ENCODE results near the gene PRMT3. TPM values are rescaled to one million over a fixed set of nuclear protein-coding genes. Genes with fewer than 3 reads are reported as not detected.

Gene PRMT3
- total and polyA plus RNA-seq, 12 donors = 7.6 to 23.4 (median 15.0) TPM

GRCh38 chr11:20497124-20497792 is 109.7 kb downstream of the PRMT3 start:
- H3K27ac ChIP-seq = no peak overlapping the region
- TF ChIP-seq CTCF (IDR thresholded peaks at IDR 0.05) (no peak), POLR2A (IDR thresholded peaks at IDR 0.05) (no peak)
- H3K4me1 ChIP-seq (replicated peaks in 1 of 2) = no peaks in the 10 kb centered on the region
- no peaks in the 10 kb centered on the region for H3K36me3 ChIP-seq (replicated peaks in 1 of 2)
- intact Hi-C loops (cut with DNase I) = no loop called here
- no peak for DNase-seq
- H3K4me3 ChIP-seq = no peak overlapping the region
- no peaks in the 10 kb centered on the region for H3K9me3 ChIP-seq (replicated peaks in 1 of 3)
- no peaks in the 10 kb centered on the region for H3K27me3 ChIP-seq
- WGBS, 4 donors = 90 to 91% (median 91%) methylated on average over 5 of the region's 5 CpGs

- Histone ChIP-seq H3K27me3 (no peaks in the 10 kb centered on the region), H3K4me1 (replicated peaks in 1 of 2) (no peaks in the 10 kb centered on the region), H3K4me3 (no peak overlapping the region), H3K9me3 (replicated peaks in 1 of 3) (no peaks in the 10 kb centered on the region), H3K27ac (no peak overlapping the region), H3K36me3 (replicated peaks in 1 of 2) (no peaks in the 10 kb centered on the region)
- intact Hi-C loops (cut with DNase I) = no loop called here
- no peak for DNase-seq
- TF ChIP-seq CTCF (IDR thresholded peaks at IDR 0.05) = no peak
- TF ChIP-seq POLR2A (IDR thresholded peaks at IDR 0.05) = no peak
Measured at GRCh38 chr11:20501252-20501651, 113.7 kb downstream of the PRMT3 start.

GRCh38 chr11:20501971-20502370 is 114.5 kb downstream of the PRMT3 start:
- 84 to 89% (median 86%) methylated on average over 4 of the region's 4 CpGs for WGBS, 4 donors
- Histone ChIP-seq H3K27ac (no peak overlapping the region), H3K4me1 (replicated peaks in 1 of 2) (no peaks in the 10 kb centered on the region), H3K27me3 (no peaks in the 10 kb centered on the region), H3K9me3 (replicated peaks in 1 of 3) (no peaks in the 10 kb centered on the region), H3K4me3 (no peak overlapping the region), H3K36me3 (replicated peaks in 1 of 2) (no peaks in the 10 kb centered on the region)
- intact Hi-C loops (cut with DNase I) = no loop called here
- no peak for TF ChIP-seq CTCF (IDR thresholded peaks at IDR 0.05)
- no peak for DNase-seq

- H3K27me3 ChIP-seq = no peaks in the 10 kb centered on the region
- no peaks in the 10 kb centered on the region for H3K9me3 ChIP-seq (replicated peaks in 1 of 3)
- TF ChIP-seq POLR2A (IDR thresholded peaks at IDR 0.05) (no peak), CTCF (IDR thresholded peaks at IDR 0.05) (no peak)
- no peak overlapping the region for H3K4me3 ChIP-seq
- H3K4me1 ChIP-seq (replicated peaks in 1 of 2) = no peaks in the 10 kb centered on the region
- H3K36me3 ChIP-seq (replicated peaks in 1 of 2) = no peaks in the 10 kb centered on the region
- WGBS, 4 donors = 88 to 100% (median 96%) methylated on average over 5 of the region's 5 CpGs
- H3K27ac ChIP-seq = no peak overlapping the region
- no peak for DNase-seq
- intact Hi-C loops (cut with DNase I) = no loop called here
Measured at GRCh38 chr11:20511982-20512381, 124.5 kb downstream of the PRMT3 start.

All from adrenal gland (tissue), 12 donors.